Thyroid gland (tissue), 4 donors: Measurements from ENCODE around the gene CD6.

Experiments used
- CTCF ChIP-seq, 6 experiments: fragments of 200-600 bp in 3 of 6; fragments of 450-650 bp in 3 of 6; sonication (generic) in 3 of 6; IDR thresholded peaks; one replicate each; pipeline ENCODE4 v1.5.1; 2016 to 2019; ENCODE audit warnings: antibody characterized with exemption in 6 of 6, mild to moderate bottlenecking in 2 of 6, inconsistent platforms in 1 of 6, moderate library complexity in 1 of 6
- POLR2A ChIP-seq, 2 donors: fragments of 450-650 bp; IDR thresholded peaks; one replicate each; pipeline ENCODE4 v1.6.1; 2017; ENCODE audit warnings: antibody characterized with exemption in 2 of 2, mild to moderate bottlenecking in 2 of 2, moderate library complexity in 1 of 2

- TF ChIP-seq CTCF (IDR thresholded peaks at IDR 0.05) (no peak), POLR2A (IDR thresholded peaks at IDR 0.05) (no peak)
Measured at GRCh38 chr11:60989093-60989650, 17.7 kb downstream of the CD6 start.
